GM18951 (cell line): Measurements from ENCODE around the gene SLC23A2.
"Not testable (repeated sequence)": the region's sequence is repeated elsewhere in the genome, so short reads cannot be mapped to it uniquely, and the experiment has no call there.

ENCODE experiments used
- POLR2A ChIP-seq: IDR thresholded peaks from 4 replicates; pipeline ENCODE4 v1.6.1; 2011; ENCODE audit warnings: mild to moderate bottlenecking; ENCODE audit not compliant: insufficient read length, insufficient read depth; ENCODE audit errors: extremely low read depth
- in situ Hi-C: fragments of 300-500 bp; cut with MboI; formaldehyde crosslinking; loops from one replicate; pipeline ENCODE4 v1.12.0; 2022; ENCODE audit warnings: low sequenced_read_pairs, mixed read lengths, inconsistent platforms; ENCODE audit not compliant: unreplicated experiment

The SLC23A2 gene

DNA sequence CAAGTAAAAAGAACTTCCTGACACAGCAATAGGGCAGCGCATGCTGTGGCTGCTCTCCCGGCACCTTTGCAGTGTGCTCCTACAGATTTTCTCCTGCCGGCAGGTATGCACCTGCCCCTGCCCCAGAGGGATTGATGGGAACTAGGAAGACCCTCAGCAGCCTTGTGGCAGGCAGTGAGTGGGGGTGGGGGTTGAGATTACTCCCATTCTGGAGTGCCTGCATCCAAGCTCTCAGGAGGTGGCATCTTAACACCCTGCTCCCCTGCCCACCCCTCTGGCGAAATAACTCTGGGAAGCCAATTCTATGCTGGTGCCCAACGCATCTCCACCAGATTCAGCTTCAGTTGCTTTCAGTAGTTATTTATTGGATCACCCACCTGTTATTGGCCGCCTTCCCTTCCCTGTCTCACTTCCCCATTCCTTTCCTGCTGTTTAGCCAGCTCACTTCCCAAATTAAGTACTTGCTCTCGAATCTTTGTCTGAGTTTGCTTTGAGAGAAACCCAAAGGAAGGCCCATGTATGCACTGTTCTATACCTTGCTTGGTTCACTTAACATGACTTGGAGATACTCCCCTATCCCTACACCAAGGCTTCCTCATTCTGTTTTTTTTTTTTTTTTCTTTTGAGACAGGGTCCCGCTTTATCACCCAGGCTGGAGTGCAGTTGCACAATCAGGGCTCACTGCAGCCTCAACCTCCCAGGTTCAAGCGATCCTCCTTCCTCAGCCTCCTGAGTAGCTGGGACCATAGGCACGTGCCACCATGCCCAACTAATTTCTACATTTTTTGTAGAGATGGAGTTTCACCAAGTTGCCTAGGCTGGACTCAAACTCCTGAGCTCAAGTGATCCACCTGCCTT lies 29.3 kb upstream of the SLC23A2 start:
- TF ChIP-seq POLR2A, result no peak
- in situ Hi-C loops, result no loop called here

DNA sequence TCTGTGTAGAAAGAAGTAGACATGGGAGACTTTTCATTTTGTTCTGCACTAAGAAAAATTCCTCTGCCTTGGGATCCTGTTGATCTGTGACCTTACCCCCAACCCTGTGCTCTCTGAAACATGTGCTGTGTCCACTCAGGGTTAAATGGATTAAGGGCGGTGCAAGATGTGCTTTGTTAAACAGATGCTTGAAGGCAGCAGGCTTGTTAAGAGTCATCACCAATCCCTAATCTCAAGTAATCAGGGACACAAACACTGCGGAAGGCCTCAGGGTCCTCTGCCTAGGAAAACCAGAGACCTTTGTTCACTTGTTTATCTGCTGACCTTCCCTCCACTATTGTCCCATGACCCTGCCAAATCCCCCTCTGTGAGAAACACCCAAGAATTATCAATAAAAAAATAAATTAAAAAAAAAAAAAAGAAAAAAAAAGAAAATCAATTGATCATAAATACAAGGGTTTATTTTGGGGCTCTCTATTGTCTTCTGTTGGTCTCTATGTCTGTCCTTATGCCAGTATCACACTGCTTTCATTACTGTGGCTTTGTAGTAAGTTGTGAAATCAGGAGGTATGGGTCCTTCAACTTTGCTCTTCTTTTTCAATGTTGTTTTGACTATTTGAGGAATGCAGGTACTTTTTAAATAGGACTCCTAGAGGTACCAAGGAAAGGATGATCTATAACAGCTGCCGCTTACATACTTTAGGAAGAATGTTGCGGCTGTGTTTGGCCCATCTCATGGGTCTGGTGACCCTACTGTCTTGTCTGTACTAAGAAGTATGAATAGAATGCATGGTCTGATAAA lies 27.1 kb upstream of the SLC23A2 start:
- in situ Hi-C loops, result not testable (repeated sequence)

DNA sequence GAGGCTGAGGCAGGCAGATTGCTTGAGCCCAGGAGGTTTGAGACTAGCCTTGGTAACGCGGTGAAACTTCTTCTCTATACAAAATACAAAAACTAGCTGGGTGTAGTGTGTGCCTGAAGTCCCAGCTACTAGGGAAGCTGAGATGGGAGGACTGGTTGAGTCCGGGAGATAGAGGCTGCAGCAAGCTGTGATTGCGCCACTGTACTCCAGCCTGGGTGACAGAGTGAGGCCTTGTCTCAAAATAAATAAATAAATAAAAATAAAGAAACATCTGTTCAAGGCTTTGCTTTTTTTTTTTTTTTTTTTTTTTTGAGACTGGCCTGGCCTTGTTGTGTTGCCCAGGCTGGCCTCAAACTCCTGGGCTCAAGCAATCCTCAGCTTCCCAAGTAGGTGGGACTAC lies 23.7 kb upstream of the SLC23A2 start:
- no peak for TF ChIP-seq POLR2A
- in situ Hi-C loops, result no loop called here

DNA sequence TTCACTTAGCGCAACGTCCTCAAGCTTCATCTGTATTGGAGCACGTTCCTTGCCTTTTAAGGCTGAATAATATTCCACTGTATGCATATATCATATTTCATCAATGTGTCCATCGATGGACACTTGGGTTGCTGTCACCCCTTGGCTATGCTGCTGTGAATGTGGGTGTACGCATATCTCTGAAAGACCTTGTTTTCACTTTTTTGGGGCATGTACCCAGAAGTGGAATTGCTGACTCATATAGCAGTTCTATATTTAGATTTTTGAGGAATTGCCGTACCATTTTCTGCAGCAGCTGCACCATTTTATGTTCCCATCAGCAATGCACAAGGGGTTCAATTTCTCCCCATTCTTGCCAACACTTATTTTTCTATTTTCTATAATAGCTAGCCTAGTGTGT lies 22.8 kb upstream of the SLC23A2 start:
- in situ Hi-C loops, result no loop called here
- no peak for TF ChIP-seq POLR2A

DNA sequence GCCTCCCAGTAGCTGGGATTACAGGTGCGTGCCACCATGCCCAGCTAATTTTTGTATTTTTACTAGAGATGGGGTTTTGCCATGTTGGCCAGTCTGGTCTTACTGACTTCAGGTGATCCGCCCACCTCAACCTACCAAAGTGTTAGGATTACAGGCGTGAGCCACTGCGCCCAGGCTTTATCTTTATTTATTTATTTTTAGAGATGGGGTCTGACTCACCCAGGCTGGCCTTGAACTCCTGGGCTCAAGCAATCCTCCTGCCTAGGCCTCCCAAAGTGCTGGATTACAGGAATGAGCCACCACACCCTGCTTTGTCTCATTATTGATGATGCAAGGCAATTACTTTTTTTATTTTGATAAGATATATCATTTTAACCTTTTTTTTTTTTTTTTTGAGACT lies 21.9 kb upstream of the SLC23A2 start:
- in situ Hi-C loops, result not testable (repeated sequence)

DNA sequence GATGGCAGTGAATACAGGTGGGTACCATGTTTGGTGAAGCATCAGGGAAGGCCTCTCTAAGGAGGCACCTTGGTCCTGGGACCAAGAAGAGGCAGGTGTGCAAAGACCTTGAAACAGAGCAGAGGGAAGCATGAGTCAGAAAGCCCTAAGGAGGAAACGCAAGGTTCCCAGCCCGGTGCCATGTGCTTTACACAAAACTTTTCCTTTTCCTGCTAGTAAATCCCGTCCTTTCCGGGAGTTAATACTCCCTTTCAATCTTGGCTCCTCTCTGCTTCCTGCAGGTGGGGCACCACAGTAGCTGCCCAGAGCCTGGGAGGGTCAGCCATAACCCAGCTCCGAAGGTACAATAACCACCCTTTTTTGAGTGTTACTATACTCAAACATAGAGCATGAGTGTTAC lies 19.4 kb upstream of the SLC23A2 start:
- no peak for TF ChIP-seq POLR2A
- in situ Hi-C loops, result no loop called here

DNA sequence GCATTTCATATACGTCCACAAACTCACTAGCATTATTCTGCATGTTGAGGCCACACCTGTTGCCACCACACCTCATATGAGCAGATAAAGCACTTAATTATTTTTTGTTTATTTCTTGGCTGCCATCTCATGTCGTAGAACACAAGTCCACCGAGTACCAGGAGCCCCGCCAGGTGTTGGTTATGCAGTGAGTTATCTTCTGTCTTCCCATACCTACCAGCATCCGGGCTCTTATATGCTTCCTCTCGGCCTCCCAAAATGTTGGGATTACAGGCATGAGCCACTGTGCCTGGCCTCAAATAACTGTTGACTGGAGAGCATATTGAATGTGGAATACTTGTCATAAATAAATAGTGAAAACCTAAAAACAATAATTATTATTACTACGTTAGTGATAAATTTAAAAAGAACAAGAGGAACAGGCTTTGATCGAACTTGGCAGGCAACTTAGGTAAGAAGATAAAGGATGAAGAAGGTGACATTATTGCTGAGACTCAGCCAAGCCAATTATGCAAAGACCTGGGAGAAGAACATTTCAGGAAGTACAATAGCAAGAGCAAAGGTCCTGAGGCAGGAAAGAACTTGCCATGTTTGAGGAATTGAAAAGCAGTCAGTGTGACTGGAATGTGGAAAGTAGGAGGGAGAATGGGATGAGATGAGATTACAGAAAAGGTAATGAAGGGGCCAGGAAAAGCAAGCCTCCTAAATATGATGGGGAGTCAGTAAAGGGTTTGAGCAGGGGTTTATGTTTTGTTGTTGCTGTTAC lies 12.6 kb upstream of the SLC23A2 start:
- in situ Hi-C loops, result no loop called here

DNA sequence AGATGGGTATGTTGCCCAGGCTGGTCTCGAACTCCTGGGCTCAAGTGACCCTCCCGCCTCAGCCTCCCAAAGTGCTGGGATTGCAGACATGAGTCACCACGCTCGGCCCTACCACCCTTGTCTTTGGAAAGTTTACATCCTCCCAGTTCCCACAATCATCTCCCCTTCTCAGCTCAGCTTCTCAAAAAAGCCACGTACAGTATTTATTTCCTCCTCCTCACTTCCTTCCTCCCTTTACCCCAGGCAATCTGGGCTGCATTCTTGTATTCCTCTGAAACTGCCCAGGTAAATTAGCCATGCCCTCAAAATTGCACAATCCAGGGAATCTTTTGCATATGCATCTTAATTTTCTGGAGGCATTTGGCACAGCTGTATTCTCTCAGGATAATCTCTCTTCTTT lies 7.4 kb upstream of the SLC23A2 start:
- no peak for TF ChIP-seq POLR2A
- in situ Hi-C loops, result no loop called here

More for the DNA sequence above, 12.6 kb upstream of the SLC23A2 start:
- no peak for TF ChIP-seq POLR2A

DNA sequence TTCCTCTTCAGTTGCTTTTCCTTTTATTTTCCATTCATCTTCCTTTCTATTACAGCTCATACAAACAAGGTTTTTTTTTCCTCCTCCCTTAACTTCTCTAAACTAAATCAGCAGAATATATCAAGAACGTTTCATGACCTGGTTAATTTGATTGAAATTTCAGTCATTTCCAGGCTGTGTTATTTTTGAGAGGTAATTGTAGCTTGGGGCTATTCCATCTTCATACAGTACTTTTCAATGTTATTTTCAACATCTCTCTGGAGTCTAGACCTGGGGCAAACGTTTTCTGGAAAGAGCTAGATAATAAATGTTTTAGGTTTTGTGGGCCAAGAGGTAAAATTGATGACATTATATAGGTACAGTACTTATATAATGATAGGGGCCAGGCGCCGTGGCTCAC lies 4.0 kb upstream of the SLC23A2 start:
- in situ Hi-C loops, result no loop called here
- no peak for TF ChIP-seq POLR2A

DNA sequence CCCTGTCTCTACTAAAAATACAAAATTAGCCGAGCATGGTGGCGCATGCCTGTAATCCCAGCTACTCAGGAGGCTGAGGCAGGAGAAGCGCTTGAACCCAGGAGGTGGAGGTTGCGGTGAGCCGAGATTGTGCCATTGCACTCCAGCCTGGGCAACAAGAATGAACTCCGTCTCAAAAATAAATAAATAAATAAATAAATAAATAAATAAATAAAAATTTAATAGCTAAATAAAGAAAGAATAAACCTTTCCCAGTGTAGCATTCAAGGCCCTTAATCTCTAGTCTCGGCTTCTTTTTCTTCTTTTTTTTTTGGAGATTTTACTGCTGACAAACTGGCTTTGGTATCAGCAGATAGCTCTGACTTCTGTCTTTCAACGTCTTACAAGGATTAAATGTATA lies 3.5 kb upstream of the SLC23A2 start:
- in situ Hi-C loops, result not testable (repeated sequence)

DNA sequence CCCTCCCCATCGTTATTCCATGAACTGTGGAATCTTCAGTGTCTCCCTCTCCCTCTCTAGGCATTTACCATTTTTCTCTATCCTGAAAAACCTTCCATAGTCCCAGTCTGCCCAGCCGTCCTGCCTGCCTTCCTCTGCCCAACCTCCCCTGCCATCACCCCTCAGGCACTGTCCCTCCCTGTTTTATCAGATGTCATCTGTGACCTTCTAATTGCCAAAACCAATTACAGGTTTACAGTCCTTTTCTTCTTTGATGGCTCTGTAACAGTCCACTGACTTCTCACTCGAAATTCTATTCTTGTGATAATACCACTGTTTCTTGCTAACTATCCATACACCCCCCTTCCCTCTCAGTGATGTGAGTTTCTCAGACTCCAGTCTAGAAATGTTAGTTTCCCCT lies 2.3 kb upstream of the SLC23A2 start:
- TF ChIP-seq POLR2A, result no peak
- in situ Hi-C loops, result no loop called here

DNA sequence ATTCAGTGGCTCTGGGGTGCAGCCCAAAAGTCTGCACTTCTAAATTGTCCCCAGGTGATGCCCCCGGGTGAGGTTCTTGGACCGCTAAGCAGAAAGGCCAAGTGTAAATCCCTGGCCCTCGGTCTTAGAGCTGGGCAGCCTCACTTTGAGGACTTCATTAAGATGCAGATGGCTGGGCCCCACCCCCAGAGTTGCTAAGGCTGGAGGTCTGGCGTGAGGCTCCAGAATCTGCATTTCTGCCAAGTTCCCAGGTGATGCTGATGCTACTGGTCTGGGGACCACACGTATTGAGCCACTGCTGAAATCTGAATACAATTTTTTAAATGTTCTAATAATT lies 735 bp upstream of the SLC23A2 start:
- no peak for TF ChIP-seq POLR2A
- in situ Hi-C loops, result no loop called here

DNA sequence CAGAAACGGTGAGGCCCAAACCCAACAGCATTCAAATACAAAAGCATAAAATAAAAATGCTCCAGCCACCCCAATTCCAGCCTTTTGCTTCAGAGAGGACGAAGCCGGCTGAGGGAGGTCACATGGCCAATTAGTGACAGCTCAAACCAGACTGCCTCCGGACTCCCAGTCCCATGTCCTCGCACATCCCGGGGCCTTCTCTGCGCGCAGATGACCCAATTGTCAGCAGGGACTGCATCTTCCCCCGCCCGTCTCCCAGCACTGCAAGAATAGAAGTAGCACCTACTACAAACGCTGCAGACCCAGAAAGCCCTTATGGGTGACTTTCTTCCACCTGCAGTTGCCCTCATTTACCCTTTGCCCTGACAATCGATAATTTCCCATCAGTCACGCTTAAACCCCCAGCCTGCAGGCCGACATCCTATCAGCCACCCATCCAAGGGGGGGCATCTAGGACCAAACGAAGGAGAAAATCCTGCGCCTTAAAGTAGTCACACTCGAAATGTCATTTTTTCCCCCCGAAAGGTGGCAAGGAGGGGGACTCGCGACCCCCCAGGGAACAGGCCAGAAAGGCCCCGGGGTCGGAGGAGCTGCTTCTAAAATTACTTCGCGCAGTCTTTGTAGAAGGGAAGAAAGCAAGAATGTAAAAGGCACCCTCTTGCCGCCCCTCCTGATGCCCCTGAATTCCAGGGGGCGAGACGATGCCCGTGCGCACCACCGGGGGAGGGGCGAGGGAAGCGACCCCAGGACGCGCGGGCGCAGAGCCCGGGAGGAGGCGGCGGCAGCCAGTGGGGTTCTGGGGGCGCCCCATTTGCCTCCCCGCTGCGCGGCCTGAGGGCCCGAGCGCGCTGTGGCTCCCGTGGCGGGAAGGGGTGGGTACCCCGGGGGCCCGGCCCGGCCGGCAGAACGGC lies 792 bp downstream of the SLC23A2 start:
- TF ChIP-seq POLR2A, result no peak
- in situ Hi-C loops, result no loop called here
